CD4-positive, alpha-beta T cell treated with Interleukin-15 for 1 hour (primary cell): ENCODE results near the gene PFKFB2.
A peak's percentile ranks its signal among the peaks of the same experiment; 100 is the strongest.

ENCODE experiments used
- DNase-seq: peaks from one replicate; pipeline ENCODE4 v3.0.0-alpha.2; 2020

PFKFB2 gene

DNA sequence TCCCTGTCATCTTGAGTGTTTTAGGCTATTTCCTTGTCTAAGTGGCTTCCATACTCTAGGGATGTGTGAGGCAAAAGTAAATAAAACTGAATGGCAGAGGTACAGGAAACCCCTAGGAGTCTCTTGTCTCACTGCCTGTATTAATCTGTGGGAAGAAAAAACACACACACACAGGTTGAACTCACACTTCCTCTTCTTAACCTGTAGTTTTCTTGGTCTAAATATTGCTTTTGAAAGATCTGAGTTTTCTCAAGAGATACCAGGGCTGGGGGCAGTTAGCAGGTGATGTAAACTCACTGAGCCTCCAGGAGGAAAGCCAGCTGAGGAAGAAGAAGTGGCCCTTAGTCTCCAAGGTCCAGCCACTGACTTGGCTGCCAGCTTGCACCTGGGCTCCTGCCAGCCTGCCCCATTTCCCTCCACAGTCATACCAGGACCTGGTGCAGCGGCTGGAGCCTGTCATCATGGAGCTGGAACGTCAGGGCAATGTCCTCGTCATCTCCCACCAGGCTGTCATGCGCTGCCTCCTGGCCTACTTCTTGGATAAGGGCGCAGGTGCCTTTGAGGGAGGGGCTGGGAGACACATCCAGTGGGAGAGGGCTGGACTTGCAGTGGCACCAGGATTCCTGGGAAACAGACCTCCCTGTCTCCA is 16.9 kb downstream of the PFKFB2 start:
- DNase-seq: no peak

DNA sequence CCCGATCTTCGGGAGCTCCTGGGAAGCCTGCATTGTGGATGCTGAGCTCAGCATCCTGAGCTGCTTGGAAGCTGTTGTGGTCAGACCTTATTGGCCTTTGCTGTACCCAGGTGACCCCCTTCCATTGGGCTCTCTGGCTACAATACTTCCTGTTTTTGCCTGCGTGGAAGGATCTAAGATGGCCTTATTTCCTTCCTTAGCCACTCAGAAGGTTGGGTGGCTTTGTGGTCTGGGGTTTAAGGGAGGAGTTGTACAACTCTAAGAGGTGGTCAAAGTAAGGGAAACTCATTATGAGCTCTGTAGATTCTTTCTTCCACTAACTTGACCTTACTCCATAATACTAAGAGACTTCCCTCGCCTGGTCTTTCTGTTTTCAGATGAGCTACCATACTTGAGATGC is 17.7 kb downstream of the PFKFB2 start:
- DNase-seq: no peak

DNA sequence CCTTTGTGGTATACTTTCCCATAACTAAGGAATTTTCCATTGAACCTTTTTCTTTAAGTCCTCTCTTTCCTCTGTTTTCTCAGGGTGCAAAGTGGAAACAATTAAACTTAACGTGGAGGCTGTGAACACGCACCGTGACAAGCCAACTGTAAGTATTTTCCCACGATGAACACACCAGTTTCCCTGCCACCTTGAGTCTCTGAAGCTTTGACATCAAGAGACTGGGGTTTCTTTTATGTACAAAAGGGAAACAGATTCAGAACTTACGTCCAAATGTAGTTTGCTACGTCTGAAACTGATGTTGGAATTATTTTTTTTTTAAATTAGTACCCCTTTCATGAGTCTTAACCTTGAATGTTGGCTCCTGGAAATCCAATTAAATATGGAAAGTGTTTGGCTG is 18.4 kb downstream of the PFKFB2 start:
- no peak for DNase-seq

DNA sequence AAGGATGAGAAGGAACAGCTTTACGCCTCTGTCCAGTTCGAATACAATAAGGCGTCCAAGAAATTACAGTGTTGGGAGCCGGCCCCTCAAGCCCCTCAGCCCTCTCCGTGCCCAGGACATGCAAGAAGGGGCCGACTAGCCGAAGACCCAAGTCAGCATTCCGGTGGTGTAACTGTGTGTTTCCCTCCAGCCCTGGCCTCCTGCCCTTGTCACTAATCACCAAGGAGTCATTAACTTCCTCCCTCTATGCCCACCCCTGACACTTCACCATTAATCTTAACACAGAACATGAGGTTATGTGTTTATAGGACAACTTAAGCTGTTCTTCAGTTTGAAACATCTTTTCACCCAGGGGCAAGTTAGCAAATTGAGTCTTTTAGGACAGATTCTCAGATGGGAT is 19.2 kb downstream of the PFKFB2 start:
- DNase-seq: no peak

DNA sequence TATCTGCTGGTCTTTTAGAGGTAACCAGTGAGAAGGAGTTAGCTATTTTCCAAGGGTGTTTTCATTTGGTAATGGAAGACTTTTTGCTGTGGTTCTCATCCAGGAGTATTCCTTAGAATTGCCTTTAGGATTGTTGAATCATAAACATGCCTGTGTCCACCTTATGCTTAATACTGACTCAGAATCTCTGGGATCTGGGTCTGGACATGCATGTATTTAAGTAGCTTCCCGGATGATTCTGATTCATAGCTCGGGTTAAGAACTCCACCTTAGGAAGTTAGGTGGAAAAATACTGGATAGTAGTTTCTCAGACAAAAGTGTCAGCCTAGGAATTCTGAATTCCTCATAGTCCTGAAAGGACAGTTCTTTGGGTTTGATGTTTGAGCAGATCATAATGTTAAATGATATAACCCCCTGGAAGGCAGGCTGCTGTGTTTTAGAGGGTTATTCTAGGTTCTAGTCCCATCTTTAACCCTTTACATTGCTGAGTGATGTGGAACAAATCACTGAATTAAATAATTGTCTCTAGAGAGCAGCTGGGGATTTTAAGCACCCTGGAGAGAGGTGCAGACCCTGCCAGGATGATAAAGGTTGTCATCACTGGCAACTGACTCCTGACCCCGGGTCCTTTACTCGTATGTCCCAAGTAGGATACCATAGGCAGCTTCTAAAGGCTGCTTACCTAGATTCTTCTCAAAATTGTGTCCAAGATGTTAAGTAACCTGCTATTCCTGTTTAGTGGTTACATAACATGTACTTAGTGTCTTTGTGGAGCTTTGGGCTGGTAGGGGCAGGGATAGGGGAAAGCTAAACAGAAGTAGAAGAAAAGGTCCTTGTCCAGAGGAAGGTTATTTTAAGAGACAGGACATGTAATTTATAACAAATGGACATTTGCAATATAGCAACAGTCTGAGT is 21.1 kb downstream of the PFKFB2 start:
- DNase-seq: no peak

DNA sequence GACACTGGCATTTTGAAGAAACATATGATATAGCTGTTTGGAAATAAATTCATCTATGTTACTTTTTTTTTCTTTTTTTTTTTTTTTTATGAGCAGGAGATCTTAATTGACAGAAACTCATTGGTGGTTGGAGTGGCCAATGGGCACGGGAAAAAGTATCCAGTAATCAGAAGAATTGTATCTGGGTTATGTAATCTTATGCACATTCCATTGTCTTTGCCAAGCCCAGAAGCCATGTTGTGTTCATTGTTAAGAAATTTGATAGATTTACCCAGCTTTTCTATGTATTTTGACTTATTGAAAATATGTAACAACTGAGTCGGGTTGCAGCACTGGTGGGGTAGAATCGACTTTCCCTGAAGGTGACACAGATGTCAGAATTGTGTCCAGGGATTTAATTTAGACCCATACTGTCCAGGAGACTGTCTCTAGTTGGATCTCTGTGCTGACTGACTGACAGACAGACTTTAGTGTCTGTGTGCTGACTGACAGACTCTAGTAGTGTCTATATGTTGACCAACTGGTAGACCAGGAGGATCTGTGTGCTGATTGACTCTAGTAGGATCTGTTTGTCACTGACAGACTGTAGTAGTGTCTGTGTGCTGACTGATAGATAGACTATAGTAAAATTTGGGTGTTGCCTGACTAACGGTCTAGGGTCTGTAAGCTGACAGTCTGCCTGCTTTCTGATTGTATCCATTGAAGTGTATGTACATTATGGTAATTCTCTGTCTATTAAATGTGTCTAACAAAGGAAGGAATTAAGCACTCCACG is 23.3 kb downstream of the PFKFB2 start:
- DNase-seq: no peak

DNA sequence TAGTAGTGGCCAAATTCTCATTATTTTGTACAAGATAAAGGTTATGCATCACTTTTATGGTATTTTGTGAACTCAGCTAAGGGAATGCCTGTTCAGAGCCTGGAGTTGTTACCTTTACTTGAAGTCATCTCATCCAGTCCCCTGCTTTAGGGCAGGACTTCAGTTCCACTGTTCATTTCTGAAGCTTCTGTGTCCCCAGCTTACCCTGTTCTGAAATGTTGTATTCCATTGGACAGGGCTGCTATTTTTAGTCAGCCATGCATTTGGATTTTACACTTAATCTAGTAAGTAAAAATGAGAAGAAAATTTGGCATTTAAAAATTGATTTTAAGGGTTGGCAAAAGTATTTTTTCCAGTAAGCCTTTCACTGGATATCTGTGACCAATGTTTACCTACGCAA is 23.9 kb downstream of the PFKFB2 start:
- DNase-seq: no peak

DNA sequence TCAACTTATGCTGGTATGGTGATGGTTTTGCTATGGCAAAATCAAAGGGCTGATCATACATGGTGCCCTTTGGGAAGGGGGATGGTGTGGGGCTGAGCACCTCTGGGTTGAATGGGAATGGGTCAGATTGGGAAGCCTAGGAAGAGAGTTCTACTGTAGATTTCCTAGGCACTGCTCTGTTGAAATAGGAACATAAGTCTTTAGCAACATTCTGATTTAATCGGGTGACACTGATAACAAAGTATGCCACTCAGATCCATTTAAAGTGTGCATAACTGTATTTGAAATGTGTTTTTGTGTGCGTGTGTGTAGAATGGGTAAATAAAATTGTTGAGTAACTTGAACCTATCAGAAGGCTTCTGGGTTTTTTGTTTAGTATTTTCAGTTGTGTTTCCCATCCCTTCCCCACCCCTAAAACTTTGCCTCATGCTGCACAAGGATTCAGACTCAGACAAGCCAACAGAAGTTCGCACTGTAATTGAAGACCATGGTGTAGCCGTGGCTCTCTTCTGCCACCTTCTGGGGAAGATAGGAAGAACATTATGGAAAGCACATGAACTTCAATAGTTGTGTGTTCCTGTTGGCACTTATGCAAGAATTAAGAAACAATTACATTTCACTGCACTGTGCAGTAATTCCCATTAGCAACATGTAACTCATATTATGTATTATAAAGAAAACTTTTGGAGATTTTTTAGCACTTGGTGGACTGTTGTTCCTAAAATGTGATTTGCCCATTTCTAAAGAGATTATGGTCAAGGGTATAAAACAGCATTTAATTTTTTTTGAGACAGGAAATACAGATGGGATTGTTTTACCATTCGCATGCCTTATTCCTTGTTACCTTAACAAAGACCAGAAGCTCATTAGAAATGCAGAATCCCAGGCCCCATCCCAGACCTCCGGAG is 24.6 kb downstream of the PFKFB2 start:
- peak; percentile 55 for DNase-seq

DNA sequence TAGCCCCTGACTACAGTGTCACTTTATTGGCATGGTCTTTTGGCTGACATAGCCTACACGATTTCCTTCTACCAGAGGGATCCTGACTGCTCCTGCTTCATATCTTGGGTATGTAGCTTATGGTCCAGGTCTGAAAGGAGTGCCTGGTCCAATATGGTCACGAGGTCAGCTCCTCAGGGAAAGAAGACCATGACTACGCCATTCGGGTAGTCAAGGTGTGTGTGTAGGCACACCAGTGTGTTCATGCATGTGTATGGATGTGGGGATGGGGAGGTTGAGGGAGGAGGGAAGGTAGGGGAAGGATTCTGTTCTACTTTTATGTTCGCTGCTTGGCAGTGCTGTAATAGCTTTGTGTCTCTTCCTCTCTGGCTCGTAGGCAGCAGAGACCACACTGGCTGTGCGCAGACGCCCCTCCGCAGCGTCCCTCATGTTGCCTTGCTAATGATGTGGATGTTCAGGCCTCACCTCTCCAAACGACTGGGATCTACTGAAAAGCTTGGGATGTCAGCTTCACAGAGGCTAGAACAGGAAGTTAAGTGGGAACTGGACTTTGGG is 25.6 kb downstream of the PFKFB2 start:
- DNase-seq: no peak

DNA sequence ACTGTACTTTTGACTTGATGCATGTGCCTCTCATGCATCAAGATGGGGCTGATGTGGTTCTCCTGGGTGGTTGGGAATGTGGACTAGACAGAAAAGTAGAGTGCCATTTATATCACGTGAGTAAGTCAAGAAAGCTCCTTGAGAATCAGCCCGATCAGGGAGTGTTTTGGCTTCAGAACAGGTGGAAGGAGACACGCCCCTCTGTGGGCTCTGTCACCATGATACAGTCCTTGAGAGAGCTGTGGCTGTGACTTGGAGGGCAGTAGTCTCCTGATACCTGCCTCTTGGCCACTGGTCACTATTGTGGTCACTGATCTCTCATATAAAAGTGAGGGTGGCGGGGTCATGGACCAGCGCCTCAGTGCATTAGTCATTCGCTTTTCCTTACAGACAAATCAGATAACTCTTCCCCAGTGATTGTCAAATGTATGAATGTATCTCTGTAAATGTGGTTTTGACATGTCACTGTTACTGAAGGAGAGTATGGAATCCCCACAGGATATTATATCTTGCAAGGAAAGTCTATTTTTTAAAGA is 26.7 kb downstream of the PFKFB2 start:
- DNase-seq: no peak

DNA sequence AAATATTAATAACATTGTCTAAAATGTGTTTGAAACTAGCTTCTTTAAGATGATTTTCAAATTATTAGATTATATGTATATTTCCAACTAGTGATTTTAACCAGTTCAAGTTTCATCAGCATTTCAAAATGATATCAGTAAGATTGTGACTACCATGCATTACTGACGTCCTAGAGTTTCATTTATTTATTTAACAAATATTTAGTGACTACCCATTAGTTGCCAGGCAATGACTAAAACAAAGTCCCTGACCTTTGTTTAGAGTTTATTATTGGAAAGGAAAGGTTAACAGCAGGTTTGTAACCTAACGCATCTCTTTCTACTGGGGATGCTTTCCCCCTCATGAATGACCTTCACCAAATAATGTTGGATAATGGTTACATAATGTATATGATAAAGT is 28.0 kb downstream of the PFKFB2 start:
- no peak for DNase-seq

DNA sequence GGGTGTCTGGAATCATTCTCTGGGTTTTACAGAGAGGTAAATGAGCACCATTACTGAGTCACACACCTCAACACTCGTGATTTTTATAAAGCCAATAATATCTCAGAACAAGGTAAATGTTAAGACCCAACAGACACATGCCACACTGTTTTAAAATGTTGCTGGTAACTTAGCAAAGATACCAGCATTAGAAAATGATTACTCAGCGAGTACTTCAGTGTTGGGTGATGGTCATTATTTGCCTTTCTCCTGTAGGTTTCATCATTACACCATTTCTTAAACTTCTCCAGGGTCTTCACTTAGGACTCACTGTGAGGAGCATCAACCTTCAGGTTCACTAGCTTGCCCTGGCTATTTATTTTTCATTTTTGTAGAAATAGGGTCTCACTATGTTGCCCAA is 28.7 kb downstream of the PFKFB2 start:
- no peak for DNase-seq

DNA sequence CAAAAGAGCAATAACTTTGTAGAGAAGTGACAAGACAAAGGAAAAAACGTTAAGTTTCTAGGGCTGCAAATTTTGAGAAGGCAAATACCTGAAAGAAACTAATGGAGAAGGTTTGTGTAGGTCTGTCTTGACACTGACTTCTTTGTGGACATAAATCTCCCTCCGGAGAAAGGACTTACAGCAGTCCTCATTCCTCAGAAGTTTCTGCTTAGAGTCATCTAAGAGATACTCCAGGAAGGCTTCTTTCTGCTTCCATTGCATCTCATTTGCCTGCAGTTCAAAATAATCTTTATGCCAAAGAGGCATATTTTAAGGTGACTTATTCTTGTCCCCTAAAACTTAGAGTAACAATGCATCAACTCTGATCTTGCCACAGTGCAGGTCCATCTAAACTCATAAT is 31.2 kb downstream of the PFKFB2 start:
- no peak for DNase-seq

DNA sequence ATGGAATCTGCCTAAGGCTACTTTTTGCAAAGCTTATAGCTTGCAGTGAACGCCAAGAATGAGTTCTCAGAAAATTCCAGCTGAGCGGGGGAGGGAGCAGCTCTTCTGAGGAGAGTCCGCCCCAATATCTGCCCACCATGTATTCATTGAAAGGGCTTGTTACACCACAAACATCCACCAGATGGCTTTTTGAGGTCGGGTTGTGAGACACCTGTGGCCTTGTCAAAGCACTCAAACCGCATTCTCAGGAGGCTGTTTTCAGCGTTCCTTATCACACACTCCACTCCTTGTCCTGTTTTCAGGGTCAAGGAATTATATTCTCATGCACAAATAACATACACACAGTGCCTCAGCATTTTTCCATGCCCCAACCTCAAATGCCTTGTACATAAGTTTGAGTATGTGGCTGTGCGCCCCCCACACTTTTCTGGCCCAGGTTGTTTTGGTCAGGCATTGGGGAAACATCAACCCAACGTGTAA is 31.7 kb downstream of the PFKFB2 start:
- DNase-seq: peak; percentile 61

DNA sequence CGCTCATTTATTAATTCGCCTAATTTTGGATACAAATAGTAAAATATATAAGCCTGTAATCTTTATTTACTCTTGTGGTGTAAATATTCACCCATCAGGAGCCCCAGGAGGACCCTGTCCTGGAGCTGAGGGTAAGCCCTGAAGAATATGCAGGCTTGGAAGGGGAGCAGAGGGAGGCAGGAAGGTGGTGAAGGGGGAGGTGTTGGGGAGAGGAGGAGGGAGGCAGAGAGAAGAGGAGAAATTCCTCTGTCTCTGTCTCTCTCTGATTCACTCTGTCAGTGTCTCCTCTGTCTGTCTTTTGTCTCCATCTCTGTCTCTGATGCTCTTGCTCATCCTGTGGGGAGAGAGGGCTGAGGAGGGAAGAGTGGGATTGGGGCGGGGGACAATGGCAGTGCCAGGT is 32.8 kb downstream of the PFKFB2 start:
- no peak for DNase-seq

DNA sequence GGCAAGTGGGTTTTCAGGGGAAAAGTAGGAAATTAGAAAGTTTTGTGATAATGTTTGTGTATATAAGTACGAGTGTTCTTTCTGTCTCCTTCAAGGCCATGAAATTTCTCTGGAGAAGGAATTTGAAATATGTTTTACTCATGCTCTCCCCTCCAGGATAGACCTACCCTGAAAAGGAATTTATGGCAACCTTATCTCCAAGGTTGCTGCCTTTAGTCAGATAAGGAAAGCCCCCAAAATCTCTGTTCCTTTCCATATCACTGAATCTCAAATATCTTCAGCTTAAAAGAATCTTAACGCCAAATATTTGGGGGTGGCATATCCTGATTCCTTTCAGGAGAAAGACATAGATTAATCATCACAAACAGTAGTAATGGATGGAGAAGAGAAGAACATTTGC is 35.1 kb downstream of the PFKFB2 start:
- DNase-seq: no peak

DNA sequence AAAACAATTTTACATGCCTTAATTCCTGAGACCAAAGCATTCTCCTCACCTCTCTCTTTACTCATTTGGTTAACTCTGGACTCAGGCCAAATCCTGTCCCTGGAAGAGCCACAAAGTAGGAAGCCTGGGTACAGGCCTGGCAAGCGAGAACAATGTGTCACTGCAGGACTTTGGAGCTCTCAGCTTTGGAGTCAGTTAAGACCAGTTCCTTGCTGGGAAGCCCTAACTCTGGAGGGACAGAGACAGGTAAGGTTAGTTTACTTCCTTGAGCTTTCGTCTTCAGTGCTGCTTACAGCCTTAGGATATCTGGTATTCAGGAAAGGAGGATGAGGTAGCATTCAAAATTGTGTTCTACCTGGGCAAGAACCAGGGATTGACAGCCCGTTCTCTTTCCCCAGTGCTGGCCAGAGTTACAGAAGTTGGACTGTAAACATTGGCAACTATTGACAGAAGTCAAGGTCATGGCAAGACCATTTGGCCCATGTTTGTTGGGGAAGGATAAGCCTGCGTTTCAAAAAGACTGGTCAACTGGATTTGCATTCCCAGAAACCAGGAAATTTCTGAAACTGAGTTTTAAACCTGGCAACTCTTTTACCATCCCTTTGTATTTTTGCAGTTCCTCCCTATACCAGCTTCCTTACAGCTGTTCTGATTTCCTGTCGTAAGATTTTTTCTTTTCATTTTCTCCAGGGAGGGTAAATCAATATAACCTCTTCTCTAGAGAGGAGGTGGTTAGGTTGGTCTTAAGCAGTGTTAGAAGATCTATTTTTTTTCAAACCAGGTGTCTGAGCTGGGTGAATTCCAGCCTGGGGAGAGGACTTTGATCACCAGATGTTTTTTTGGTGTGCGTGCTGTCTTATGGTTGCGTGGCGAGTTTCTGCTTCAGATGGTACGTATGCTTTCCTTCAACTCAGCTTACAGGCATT is 35.9 kb downstream of the PFKFB2 start, which contains the start of gene C4BPB:
C4BPB (plus strand) TSS at position 160 of the 926 bp plus-strand sequence; CDS start at position 832, 672 bp downstream.
- DNase-seq: peak; percentile 22

DNA sequence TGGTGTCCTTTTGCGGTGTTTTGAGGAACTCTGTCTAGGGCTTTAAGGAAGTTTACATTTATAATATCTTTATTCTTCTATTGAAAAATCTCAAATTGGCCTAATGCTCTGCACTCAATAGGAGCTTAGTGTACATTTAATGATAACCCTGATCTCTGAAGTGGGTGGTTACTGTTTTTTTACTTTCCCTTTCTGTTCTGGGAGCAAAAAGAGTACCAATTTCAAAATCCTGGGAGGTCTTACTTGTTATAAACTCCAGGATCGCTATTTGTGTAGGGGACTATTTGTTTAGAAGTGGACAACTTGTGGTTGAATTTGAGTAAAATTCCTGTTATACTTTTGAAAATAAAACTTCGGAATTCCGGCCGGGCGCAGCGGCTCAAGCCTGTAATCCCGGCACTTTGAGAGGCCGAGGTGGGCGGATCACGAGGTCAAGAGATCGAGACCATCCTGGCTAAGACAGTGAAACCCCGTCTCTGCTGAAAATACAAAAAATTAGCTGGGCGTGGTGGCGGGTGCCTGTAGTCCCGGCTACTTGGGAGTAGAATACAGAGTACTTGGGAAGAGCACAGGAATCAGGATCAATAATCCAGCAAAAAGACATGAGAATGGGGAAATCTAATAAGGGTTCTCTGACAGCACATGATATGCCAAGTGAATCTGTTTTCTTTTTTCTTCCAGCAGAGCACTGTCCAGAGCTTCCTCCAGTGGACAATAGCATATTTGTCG is 36.7 kb downstream of the PFKFB2 start:
- DNase-seq: no peak

DNA sequence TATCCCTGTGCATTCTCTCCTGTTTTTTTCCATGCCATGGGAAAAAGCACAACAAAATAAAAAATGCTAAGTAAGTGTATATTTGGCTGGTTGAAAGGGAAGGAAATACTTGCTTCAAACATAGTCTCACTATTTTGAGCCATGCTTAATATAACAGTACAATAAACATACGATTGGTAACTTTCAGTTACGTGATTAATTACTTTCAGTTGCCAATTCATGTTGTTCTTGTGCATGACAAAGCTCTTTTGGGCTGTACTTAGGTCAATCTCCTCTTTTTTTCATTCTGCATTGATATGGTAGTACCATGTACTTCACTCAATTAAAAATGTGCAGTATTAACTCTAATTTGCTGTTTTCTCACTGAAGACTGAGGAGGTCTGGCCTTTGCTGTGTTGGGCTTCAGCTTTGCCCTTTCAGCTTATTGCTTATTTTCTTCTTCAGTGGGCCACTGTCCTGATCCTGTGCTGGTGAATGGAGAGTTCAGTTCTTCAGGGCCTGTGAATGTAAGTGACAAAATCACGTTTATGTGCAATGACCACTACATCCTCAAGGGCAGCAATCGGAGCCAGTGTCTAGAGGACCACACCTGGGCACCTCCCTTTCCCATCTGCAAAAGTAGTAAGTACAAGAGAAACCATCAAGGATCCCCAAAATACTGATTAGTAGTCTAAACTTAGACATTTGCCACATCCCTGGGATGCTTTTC is 38.3 kb downstream of the PFKFB2 start:
- no peak for DNase-seq
